Measurements from ENCODE around the gene LYSMD4.

DNA sequence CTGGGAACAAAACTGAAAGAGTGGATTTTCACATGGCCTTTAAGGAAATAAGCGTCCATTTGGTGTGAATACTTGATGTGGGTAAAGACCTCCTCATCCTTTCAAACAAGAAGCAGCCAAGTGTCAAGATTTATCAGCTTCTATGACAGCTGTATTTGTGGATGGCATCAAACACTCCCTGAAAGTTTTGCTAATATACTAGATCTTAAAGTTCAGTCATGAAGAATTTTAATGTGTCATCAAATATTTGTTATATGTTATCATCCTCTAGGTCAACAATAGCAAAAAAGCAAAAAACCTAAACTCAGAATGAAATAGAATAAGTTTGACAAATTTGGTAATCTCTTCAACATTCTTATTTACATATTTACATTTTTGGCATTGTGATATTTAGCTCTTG is 29.1 kb upstream of the LYSMD4 start:
- no peak for TF ChIP-seq CTCF (IDR thresholded peaks at IDR 0.05; ENCODE audit: low read depth, low read length)
- TF ChIP-seq POLR2A (IDR thresholded peaks at IDR 0.05; ENCODE audit: extremely low read depth, insufficient read length) = no peak
- TF ChIP-seq, protein P1, sequence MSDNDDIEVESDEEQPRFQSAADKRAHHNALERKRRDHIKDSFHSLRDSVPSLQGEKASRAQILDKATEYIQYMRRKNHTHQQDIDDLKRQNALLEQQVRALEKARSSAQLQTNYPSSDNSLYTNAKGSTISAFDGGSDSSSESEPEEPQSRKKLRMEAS (IDR thresholded peaks at IDR 0.05; ENCODE audit: low read depth, low read length) = no peak
